PFSK-1 (cell line): ENCODE data around the gene CNTN5.

Experiments used
- FOXP2 ChIP-seq: optimal IDR thresholded peaks from 2 replicates; pipeline ENCODE3; 2011; ENCODE audit warnings: borderline replicate concordance, control low read depth, inconsistent platforms; ENCODE audit not compliant: insufficient read depth; ENCODE audit errors: extremely low read length, extremely low read depth
- POLR2AphosphoS5 ChIP-seq: IDR thresholded peaks from 2 replicates; pipeline ENCODE4 v1.6.1; 2012; ENCODE audit warnings: low read depth, mild to moderate bottlenecking, control low read depth, low read length, moderate library complexity
- REST ChIP-seq, 2 experiments: IDR thresholded peaks; 2 replicates each; pipeline versions ENCODE4 v1.6.1 to v1.8.0; 2011 to 2012; ENCODE audit warnings: low read depth in 2 of 2, low read length in 2 of 2, control low read depth in 1 of 2, inconsistent platforms in 1 of 2, mild to moderate bottlenecking in 1 of 2, moderate library complexity in 1 of 2; ENCODE audit not compliant: insufficient read depth in 1 of 2
- SIN3A ChIP-seq: IDR thresholded peaks from 2 replicates; pipeline ENCODE4 v1.6.1; 2012; ENCODE audit warnings: mild to moderate bottlenecking, low read length, moderate library complexity, borderline replicate concordance; ENCODE audit not compliant: insufficient read depth
- TAF1 ChIP-seq: IDR thresholded peaks from 2 replicates; pipeline ENCODE4 v1.6.1; 2012; ENCODE audit warnings: low read length, control low read depth, borderline replicate concordance; ENCODE audit not compliant: insufficient read depth

CNTN5 gene

GRCh38 chr11:99818991-99819390 lies 798.2 kb downstream of the CNTN5 start:
- TF ChIP-seq TAF1 (no peak), REST (IDR thresholded peaks at IDR 0.05; ENCODE audit: insufficient read depth in 1 of 2, low read depth in 2 of 2, low read length in 2 of 2) (no peak), POLR2AphosphoS5 (no peak), FOXP2 (no peak), SIN3A (no peak)

GRCh38 chr11:99822846-99823565 lies 802.3 kb downstream of the CNTN5 start:
- TF ChIP-seq SIN3A, result no peak
- no peak for TF ChIP-seq TAF1
- TF ChIP-seq REST (IDR thresholded peaks at IDR 0.05; ENCODE audit: insufficient read depth in 1 of 2, low read depth in 2 of 2, low read length in 2 of 2), result no peak
- TF ChIP-seq POLR2AphosphoS5, result no peak
- no peak for TF ChIP-seq FOXP2

- no peak for TF ChIP-seq FOXP2
- TF ChIP-seq SIN3A, result no peak
- no peak for TF ChIP-seq TAF1
- TF ChIP-seq REST (IDR thresholded peaks at IDR 0.05; ENCODE audit: insufficient read depth in 1 of 2, low read depth in 2 of 2, low read length in 2 of 2), result no peak
- TF ChIP-seq POLR2AphosphoS5, result no peak
Observed at GRCh38 chr11:99841885-99842284, 821.1 kb downstream of the CNTN5 start.

GRCh38 chr11:99865951-99866350 lies 845.2 kb downstream of the CNTN5 start:
- TF ChIP-seq SIN3A (no peak), TAF1 (no peak), REST (IDR thresholded peaks at IDR 0.05; ENCODE audit: insufficient read depth in 1 of 2, low read depth in 2 of 2, low read length in 2 of 2) (no peak), POLR2AphosphoS5 (no peak), FOXP2 (no peak)

- TF ChIP-seq TAF1, result no peak
- TF ChIP-seq FOXP2, result no peak
- TF ChIP-seq SIN3A, result no peak
- TF ChIP-seq REST (IDR thresholded peaks at IDR 0.05; ENCODE audit: insufficient read depth in 1 of 2, low read depth in 2 of 2, low read length in 2 of 2), result no peak
- no peak for TF ChIP-seq POLR2AphosphoS5
Observed at GRCh38 chr11:99881610-99882009, 860.9 kb downstream of the CNTN5 start.
